GM23338 (cell line): ENCODE data around the gene TNNI3. TPM values are rescaled to one million over a fixed set of nuclear protein-coding genes. Genes with fewer than 3 reads are reported as not detected.
A peak's percentile ranks its signal among the peaks of the same experiment; 100 is the strongest.

Source experiments
- ATAC-seq: fragments of 200-7000 bp; cut with Tn5 transposase; 3 replicates; pipeline ENCODE4 v1.9.1; 2020
- DNase-seq: peaks from one replicate; pipeline ENCODE4 v3.0.0-alpha.2; 2015; ENCODE audit warnings: low spot score
- H2AFZ ChIP-seq: fragments of 200-600 bp; sonication (generic); 2 replicates; pipeline ENCODE4 v1.8.0; 2016; ENCODE audit warnings: antibody characterized with exemption, mild to moderate bottlenecking, moderate library complexity
- H3F3A ChIP-seq: fragments of 200-600 bp; sonication (generic); replicated peaks from 2 replicates; pipeline ENCODE4 v1.8.0; 2017; ENCODE audit warnings: antibody characterized with exemption, mixed run types, low read depth
- H3K27ac ChIP-seq: fragments of 200-600 bp; sonication (generic); 2 replicates; pipeline ENCODE4 v1.6.1; 2016; ENCODE audit warnings: low read depth
- H3K27me3 ChIP-seq: fragments of 200-600 bp; sonication (generic); 2 replicates; pipeline ENCODE4 v1.8.0; 2016; ENCODE audit warnings: mild to moderate bottlenecking, mixed run types, moderate library complexity; ENCODE audit not compliant: insufficient read depth
- H3K36me3 ChIP-seq: fragments of 200-600 bp; sonication (generic); 2 replicates; pipeline ENCODE4 v1.8.0; 2016; ENCODE audit warnings: mild to moderate bottlenecking; ENCODE audit not compliant: insufficient read depth
- H3K4me1 ChIP-seq: fragments of 200-600 bp; sonication (generic); 2 replicates; pipeline ENCODE4 v1.8.0; 2016; ENCODE audit warnings: mild to moderate bottlenecking, moderate library complexity; ENCODE audit not compliant: insufficient read depth
- H3K4me2 ChIP-seq: fragments of 200-600 bp; sonication (generic); 2 replicates; pipeline ENCODE4 v1.7.1; 2017; ENCODE audit warnings: mixed run types
- H3K4me3 ChIP-seq: fragments of 200-600 bp; sonication (generic); 2 replicates; pipeline ENCODE4 v1.6.1; 2016; ENCODE audit warnings: mixed run types
- H3K79me2 ChIP-seq: fragments of 200-600 bp; sonication (generic); replicated peaks from 2 replicates; pipeline ENCODE4 v1.8.0; 2017; ENCODE audit warnings: mild to moderate bottlenecking; ENCODE audit not compliant: insufficient read depth
- H3K9me2 ChIP-seq: fragments of 200-600 bp; sonication (generic); 2 replicates; pipeline ENCODE4 v1.8.0; 2017; ENCODE audit not compliant: insufficient read depth
- H4K20me1 ChIP-seq: fragments of 200-600 bp; sonication (generic); replicated peaks from 2 replicates; pipeline ENCODE4 v1.8.0; 2017; ENCODE audit warnings: mild to moderate bottlenecking; ENCODE audit not compliant: insufficient read depth
- H3K27ac Mint-ChIP-seq: 2 replicates; pipeline ENCODE4 v1.8.0; 2020; ENCODE audit warnings: inconsistent platforms, mild to moderate bottlenecking, moderate library complexity, mixed read lengths
- H3K27me3 Mint-ChIP-seq: 3 replicates; pipeline ENCODE4 v1.8.0; 2022; ENCODE audit warnings: low read depth, mild to moderate bottlenecking, moderate library complexity, mixed read lengths, inconsistent platforms; ENCODE audit not compliant: insufficient read depth, poor library complexity
- H3K36me3 Mint-ChIP-seq: 3 replicates; pipeline ENCODE4 v1.8.0; 2021; ENCODE audit warnings: low read depth, mild to moderate bottlenecking, inconsistent platforms, moderate library complexity, mixed read lengths
- H3K4me1 Mint-ChIP-seq: 3 replicates; pipeline ENCODE4 v1.8.0; 2020; ENCODE audit warnings: mild to moderate bottlenecking, inconsistent platforms, mixed read lengths
- H3K4me3 Mint-ChIP-seq: 3 replicates; pipeline ENCODE4 v1.8.0; 2021; ENCODE audit warnings: moderate library complexity, mild to moderate bottlenecking, inconsistent platforms, mixed read lengths
- H3K9me3 Mint-ChIP-seq: 3 replicates; pipeline ENCODE4 v1.8.0; 2020; ENCODE audit warnings: moderate library complexity, mild to moderate bottlenecking, inconsistent platforms, mixed read lengths
- CREB1 ChIP-seq: fragments of 250-450 bp; sonication (Bioruptor Pico); IDR thresholded peaks from 2 replicates; pipeline ENCODE4 v1.5.0; 2020; ENCODE audit warnings: low read depth, mild to moderate bottlenecking, moderate library complexity
- JUNB ChIP-seq: IDR thresholded peaks from one replicate; pipeline ENCODE4 v1.6.1; 2016; ENCODE audit warnings: antibody characterized with exemption; ENCODE audit not compliant: unreplicated experiment
- NANOG ChIP-seq: IDR thresholded peaks from 2 replicates; pipeline ENCODE4 v1.6.1; 2016; ENCODE audit warnings: antibody characterized with exemption, borderline replicate concordance
- ZNF114 ChIP-seq: fragments of 250-450 bp; sonication (Bioruptor Pico); IDR thresholded peaks from 2 replicates; pipeline ENCODE4 v1.5.0; 2020; ENCODE audit warnings: mild to moderate bottlenecking, moderate library complexity
- polyA plus RNA-seq: library from polyadenylated mRNA; unstranded; fragments of >200 nt; fragmentation: Nextera tagmentation; extraction: Ambion mirVana; gene quantifications from 2 replicates; pipeline ENCODE4 v1.2.1, GENCODE V29; 2016
- total RNA-seq: library from RNA; depleted of rRNA; stranded (reverse); fragments of >200 nt; shearing (Covaris generic); gene quantifications from 2 replicates; pipeline ENCODE4 v1.2.3, GENCODE V29; 2014
- TF ChIP-seq, protein P1 (sequence below), 2 experiments: fragments of 200-600 bp in 1 of 2; sonication (generic) in 1 of 2; conservative IDR thresholded peaks; 2 replicates each; pipeline versions ENCODE4 v1.5.1 to v1.6.1; 2016 to 2017; ENCODE audit warnings: antibody characterized with exemption in 2 of 2, low read depth in 2 of 2, mild to moderate bottlenecking in 2 of 2, moderate library complexity in 1 of 2
- TF ChIP-seq, protein P2 (sequence below): IDR thresholded peaks from one replicate; pipeline ENCODE4 v1.6.1; 2018; ENCODE audit warnings: antibody characterized with exemption; ENCODE audit not compliant: unreplicated experiment

The TNNI3 gene
- total and polyA plus RNA-seq, 2 experiments from 2014 or later = 21.5 to 150 TPM

DNA sequence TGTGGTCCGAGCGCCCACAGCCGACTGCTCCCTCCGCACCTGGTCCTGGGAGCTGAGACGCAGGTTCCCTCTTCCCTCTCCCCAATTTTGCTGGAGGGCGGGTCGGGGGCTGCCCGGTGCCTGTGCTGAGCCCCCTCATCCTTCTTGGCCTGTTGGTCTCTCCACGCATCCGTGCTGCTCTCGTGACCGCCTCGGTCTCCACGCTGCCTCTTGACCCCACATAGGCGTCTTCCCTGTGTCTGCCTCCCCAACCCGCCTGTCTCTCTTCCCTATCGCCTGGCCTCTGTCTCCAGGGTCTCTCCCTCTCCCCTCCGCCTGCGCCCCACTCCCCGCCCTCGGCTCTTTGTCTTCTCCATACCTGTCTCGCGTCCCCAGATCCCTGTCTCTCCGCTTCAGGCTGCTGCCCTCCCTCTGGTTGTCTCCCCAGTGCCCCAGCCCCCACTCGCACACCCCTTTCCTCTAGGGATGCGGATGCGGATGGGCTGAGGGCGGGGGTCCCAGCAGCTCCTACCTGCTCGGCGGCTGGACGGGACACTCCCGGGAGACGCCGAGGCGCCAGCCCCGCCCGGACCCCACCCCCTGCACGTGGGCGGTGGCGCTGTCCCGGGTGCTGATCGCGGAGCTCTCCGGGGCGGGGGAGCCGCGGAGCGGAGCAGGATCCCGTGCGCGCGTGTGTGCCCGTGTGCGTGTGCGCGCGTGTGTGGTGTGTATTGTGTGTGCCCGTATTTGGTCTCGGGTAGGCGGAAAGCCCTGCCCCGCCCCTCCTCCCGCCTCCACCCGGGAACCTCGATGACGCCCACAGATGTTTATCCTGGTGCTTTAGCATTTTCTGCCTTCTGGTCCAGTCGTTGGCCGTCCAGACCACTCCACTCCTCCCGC is 22.3 kb upstream of the TNNI3 start, which contains the start of gene SYT5:
TSS of gene SYT5 (minus strand) at position 684 of the 879 bp plus-strand sequence. CDS start 1,248 bp downstream, outside the sequence.
- peak within 1 kb of the TSS; percentile 89 for H3K4me2 ChIP-seq
- TF ChIP-seq, protein P1, sequence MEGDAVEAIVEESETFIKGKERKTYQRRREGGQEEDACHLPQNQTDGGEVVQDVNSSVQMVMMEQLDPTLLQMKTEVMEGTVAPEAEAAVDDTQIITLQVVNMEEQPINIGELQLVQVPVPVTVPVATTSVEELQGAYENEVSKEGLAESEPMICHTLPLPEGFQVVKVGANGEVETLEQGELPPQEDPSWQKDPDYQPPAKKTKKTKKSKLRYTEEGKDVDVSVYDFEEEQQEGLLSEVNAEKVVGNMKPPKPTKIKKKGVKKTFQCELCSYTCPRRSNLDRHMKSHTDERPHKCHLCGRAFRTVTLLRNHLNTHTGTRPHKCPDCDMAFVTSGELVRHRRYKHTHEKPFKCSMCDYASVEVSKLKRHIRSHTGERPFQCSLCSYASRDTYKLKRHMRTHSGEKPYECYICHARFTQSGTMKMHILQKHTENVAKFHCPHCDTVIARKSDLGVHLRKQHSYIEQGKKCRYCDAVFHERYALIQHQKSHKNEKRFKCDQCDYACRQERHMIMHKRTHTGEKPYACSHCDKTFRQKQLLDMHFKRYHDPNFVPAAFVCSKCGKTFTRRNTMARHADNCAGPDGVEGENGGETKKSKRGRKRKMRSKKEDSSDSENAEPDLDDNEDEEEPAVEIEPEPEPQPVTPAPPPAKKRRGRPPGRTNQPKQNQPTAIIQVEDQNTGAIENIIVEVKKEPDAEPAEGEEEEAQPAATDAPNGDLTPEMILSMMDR (conservative IDR thresholded peaks at IDR 0.05; ENCODE audit: low read depth in 2 of 2) = no peak
- TF ChIP-seq JUNB (no peak), NANOG (no peak)
- TF ChIP-seq, protein P2, sequence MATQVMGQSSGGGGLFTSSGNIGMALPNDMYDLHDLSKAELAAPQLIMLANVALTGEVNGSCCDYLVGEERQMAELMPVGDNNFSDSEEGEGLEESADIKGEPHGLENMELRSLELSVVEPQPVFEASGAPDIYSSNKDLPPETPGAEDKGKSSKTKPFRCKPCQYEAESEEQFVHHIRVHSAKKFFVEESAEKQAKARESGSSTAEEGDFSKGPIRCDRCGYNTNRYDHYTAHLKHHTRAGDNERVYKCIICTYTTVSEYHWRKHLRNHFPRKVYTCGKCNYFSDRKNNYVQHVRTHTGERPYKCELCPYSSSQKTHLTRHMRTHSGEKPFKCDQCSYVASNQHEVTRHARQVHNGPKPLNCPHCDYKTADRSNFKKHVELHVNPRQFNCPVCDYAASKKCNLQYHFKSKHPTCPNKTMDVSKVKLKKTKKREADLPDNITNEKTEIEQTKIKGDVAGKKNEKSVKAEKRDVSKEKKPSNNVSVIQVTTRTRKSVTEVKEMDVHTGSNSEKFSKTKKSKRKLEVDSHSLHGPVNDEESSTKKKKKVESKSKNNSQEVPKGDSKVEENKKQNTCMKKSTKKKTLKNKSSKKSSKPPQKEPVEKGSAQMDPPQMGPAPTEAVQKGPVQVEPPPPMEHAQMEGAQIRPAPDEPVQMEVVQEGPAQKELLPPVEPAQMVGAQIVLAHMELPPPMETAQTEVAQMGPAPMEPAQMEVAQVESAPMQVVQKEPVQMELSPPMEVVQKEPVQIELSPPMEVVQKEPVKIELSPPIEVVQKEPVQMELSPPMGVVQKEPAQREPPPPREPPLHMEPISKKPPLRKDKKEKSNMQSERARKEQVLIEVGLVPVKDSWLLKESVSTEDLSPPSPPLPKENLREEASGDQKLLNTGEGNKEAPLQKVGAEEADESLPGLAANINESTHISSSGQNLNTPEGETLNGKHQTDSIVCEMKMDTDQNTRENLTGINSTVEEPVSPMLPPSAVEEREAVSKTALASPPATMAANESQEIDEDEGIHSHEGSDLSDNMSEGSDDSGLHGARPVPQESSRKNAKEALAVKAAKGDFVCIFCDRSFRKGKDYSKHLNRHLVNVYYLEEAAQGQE = peak; percentile 97
- H3K4me3 ChIP-seq = peak within 1 kb of the TSS; percentile 86
- no peaks in the 10 kb centered on the region for H3K9me2 ChIP-seq
- Mint-ChIP-seq H3K27ac (peak within 1 kb of the TSS; percentile 86; the same call in 1 of the 2 replicates), H3K9me3 (peaks cover 9% of the 10 kb centered on the region), H3K4me3 (peak within 1 kb of the TSS; percentile 79), H3K4me1 (peaks cover 23% of the 10 kb centered on the region), H3K36me3 (no peaks in the 10 kb centered on the region), H3K27me3 (peaks cover 44% of the 10 kb centered on the region)
- H3K36me3 ChIP-seq = no peaks in the 10 kb centered on the region
- no peak within 1 kb of the TSS for H3K27ac ChIP-seq
- DNase-seq (peak; percentile 74), ATAC-seq (peak; percentile 71)
- H3F3A ChIP-seq = 0 out of 2 replicates have a peak, but pooled peaks cover 3% of the 10 kb centered on the region
- H2AFZ ChIP-seq = peak within 1 kb of the TSS; percentile 94
- H3K79me2 ChIP-seq = no peaks in the 10 kb centered on the region
- H3K4me1 ChIP-seq = peaks cover 3% of the 10 kb centered on the region; the same call in 1 of the 2 replicates
- H3K27me3 ChIP-seq = peaks cover 55% of the 10 kb centered on the region
- no peaks in the 10 kb centered on the region for H4K20me1 ChIP-seq

DNA sequence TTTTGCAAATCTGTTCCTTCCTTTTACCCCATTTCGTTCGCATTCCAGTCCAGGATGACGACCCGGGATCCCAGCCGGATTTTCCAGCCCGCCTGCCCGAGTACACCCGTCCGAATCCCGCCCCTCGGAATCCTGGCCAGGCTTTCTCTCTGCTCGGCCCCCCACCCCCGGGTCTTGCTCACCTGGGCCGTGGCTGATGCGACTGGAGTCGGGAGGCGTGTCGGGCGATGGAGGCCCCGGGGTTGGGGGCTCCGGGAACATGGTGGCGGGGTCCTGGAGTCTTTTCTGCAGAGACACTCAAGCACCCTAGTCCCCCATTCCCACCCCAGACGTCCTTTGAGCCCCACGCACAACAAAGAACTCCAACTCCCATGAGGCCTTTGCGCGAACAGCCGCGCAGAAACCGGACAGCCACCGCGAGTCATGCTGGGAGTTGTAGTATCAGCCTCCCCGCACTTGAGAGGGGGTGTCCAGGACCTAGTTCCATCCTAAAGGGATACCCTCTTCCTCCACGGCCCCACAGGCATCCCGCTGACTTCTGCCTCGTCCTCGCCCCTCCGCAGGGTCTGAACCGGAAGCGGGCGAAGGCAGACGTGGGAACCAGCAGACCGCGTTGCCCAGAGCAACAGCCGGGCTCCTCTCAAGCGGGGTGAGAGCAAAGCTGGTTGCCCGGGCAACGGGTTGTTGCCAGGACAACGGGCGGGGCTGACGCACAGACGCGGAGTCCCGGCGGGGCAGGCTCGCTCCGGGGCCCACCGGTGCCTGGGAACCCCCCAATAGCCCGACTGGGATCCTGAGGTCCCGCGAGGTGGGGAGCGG is 21.5 kb upstream of the TNNI3 start:
- peak overlapping the region; percentile 86; the same call in 1 of the 2 replicates for H3K27ac Mint-ChIP-seq
- Histone ChIP-seq H3K27ac (no peak overlapping the region), H3K79me2 (no peaks in the 10 kb centered on the region)
- TF ChIP-seq CREB1 (CRISPR knock-in tag) (peak; percentile 78), ZNF114 (CRISPR knock-in tag) (no peak)
- TF ChIP-seq, protein P1 (conservative IDR thresholded peaks at IDR 0.05; ENCODE audit: low read depth in 2 of 2) = no peak
- TF ChIP-seq, protein P2 = peak; percentile 8

More for the DNA sequence above, 21.5 kb upstream of the TNNI3 start:
- ATAC-seq (peak; percentile 71), DNase-seq (peak; percentile 96)
- Histone ChIP-seq H3K4me3 (peak overlapping the region; percentile 86), H3F3A (peaks cover 10% of the 10 kb centered on the region; the same call in 1 of the 2 replicates), H4K20me1 (no peaks in the 10 kb centered on the region), H3K4me2 (peak overlapping the region; percentile 89), H3K4me1 (peaks cover 3% of the 10 kb centered on the region; the same call in 1 of the 2 replicates), H3K36me3 (no peaks in the 10 kb centered on the region), H3K9me2 (0 out of 2 replicates have a peak, but pooled peaks cover 3% of the 10 kb centered on the region), H2AFZ (peak overlapping the region; percentile 94), H3K27me3 (peaks cover 55% of the 10 kb centered on the region)
- H3K4me1 Mint-ChIP-seq = peaks cover 23% of the 10 kb centered on the region
- peaks cover 12% of the 10 kb centered on the region for H3K9me3 Mint-ChIP-seq
- peaks cover 46% of the 10 kb centered on the region for H3K27me3 Mint-ChIP-seq
- no peaks in the 10 kb centered on the region; the same call in 2 of the 3 replicates for H3K36me3 Mint-ChIP-seq
- H3K4me3 Mint-ChIP-seq = peak overlapping the region; percentile 79
